KOPT-K1 (cell line): ENCODE data around the gene DRD1.

Experiments
- H3K27ac ChIP-seq: fragments of 200-600 bp; sonication (generic); 2 replicates; pipeline ENCODE4 v1.5.1; 2016; ENCODE audit warnings: antibody characterized with exemption, mild to moderate bottlenecking, low read depth, low read length; ENCODE audit not compliant: poor library complexity, severe bottlenecking
- H3K36me3 ChIP-seq: fragments of 200-600 bp; sonication (generic); 2 replicates; pipeline ENCODE4 v1.5.1; 2017; ENCODE audit warnings: antibody characterized with exemption, mild to moderate bottlenecking, low read length, moderate library complexity; ENCODE audit not compliant: insufficient read depth
- H3K9me3 ChIP-seq: fragments of 200-600 bp; sonication (generic); 2 replicates; pipeline ENCODE4 v1.5.1; 2017; ENCODE audit warnings: antibody characterized with exemption, low read length, mild to moderate bottlenecking; ENCODE audit not compliant: insufficient read depth, poor library complexity, severe bottlenecking

Gene DRD1

GRCh38 chr5:175444060-175444904 is at the start of gene DRD1:
Gene DRD1, minus strand, starts transcription at chr5:175444182. Its CDS starts 1,083 bp downstream, at chr5:175443099.
- Histone ChIP-seq H3K9me3 (no peaks in the 10 kb centered on the region), H3K27ac (no peak within 1 kb of the TSS), H3K36me3 (no peaks in the 10 kb centered on the region)

GRCh38 chr5:175493726-175494125 is 49.7 kb upstream of the DRD1 start:
- H3K27ac ChIP-seq, result no peak overlapping the region
- no peaks in the 10 kb centered on the region for H3K9me3 ChIP-seq
- H3K36me3 ChIP-seq, result peaks cover 98% of the 10 kb centered on the region

DNA sequence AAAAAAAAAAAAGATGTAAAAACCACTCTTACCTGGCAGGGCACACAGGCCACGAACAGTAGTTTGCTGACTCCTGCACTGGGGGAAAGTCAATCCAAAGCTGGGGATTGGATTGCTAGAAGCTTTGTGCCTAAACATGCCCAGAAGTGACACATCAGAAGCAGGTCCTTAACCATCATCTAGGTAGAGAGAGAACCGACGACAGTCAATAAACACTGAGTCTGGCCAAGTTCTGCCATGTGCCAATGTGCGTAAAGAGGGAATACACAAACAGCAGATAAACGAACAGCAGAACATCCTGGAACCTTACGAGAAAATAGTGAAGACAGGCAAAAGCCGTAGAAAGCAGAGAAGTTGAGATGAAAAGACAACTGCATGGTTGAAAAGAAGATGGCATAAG is 49.3 kb upstream of the DRD1 start:
- H3K27ac ChIP-seq, result no peak overlapping the region
- H3K9me3 ChIP-seq, result no peaks in the 10 kb centered on the region
- H3K36me3 ChIP-seq, result peaks cover 98% of the 10 kb centered on the region

DNA sequence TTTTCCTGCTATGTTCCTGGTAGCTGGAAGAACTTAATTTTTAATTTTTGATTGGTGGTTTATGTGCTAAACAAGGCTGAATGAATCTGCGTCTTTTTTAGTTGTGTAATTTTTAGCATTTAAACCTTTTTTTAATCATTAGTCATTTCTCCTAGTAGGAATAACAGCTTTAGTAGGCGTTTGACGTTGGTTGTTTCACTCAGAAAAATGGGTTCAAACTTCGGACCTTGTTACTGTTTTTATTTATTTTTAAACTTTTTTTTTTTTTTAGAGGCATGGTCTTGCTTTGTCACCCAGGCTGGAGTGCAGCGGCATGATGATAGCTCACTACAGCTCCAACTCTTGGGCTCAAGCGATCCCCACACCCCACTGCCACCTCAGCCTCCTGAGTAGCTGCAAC is 47.2 kb upstream of the DRD1 start:
- H3K36me3 ChIP-seq, result peaks cover 98% of the 10 kb centered on the region
- no peak overlapping the region for H3K27ac ChIP-seq

DNA sequence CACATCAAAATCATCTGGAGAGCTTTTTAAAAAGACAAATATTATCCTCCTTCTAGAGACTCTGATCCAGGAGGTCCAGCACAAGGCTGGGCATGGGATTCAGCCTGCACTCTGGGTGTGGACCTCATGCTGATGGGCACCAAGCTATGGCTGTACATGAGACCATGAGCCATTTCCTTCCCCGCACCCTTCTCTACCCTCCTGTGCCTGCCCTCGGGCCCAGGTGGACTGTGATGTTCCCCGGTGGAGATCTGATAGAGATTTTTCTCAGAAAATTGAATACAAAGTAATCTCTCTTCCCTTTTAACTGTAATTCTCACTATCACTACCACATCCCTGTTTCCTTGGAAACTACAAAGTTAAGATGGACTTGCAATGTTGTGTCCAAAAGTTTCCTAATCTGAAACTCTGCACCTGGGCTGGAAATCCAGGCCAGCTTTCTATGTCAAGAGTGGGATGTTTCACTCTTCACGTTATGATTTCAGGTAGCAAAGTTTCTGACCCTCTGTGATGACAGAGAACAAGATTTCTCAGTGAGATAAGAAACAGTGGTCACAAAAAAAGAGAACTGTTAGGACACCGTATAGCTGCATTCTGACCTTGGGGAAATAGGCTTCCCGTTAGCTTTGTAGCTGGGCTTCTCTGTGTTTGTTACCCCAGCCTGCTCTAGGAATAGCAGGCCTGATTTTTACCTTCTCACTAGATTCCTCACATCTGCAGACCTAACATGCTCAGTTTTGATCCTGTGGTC is 45.9 kb upstream of the DRD1 start:
- Histone ChIP-seq H3K9me3 (no peaks in the 10 kb centered on the region), H3K36me3 (peaks cover 98% of the 10 kb centered on the region), H3K27ac (no peak overlapping the region)

More for the DNA sequence above, 47.2 kb upstream of the DRD1 start:
- H3K9me3 ChIP-seq, result no peaks in the 10 kb centered on the region

GRCh38 chr5:175487514-175488222 is 43.7 kb upstream of the DRD1 start:
- H3K36me3 ChIP-seq, result peaks cover 98% of the 10 kb centered on the region
- no peaks in the 10 kb centered on the region for H3K9me3 ChIP-seq
- H3K27ac ChIP-seq, result no peak overlapping the region

DNA sequence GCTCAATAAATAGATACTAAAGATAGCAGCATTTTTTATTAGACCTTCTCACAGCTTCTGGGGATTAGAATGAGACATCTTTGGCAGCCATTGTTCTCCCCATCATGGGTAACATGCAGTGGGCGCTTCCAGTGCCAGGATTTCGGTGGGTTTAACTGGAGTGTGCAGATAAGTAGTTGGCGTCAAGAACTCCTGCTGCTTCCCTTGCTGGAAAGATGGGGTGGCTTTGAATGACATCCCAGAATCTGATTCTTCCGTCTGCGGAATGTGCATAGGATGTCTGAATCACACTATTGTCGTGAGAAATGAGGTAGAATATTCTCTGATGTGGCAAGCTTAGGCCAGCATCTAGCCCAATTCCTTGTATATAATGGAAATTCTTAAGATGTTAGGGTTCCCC is 41.6 kb upstream of the DRD1 start:
- peaks cover 100% of the 10 kb centered on the region for H3K36me3 ChIP-seq
- H3K9me3 ChIP-seq, result no peaks in the 10 kb centered on the region
- no peak overlapping the region for H3K27ac ChIP-seq

DNA sequence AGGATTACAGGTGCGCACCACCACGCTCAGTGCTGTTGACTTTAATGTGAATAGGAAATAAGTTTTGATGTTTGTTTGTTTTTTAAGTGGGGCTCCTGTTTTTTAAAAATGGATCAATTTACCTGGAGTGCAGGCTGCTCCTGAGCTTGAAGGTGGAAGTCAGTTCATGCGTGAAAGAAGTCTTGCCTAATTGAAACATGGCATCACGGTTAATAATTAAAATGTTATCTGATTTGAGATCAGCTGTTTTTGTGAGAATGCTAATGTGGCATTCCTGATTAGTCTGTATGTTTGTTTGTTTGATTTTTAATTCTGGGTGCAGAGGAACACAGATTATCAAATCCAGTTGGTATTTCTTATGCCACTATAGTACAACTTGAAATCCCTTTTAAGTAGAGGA is 40.8 kb upstream of the DRD1 start:
- Histone ChIP-seq H3K9me3 (no peaks in the 10 kb centered on the region), H3K36me3 (peaks cover 95% of the 10 kb centered on the region), H3K27ac (no peak overlapping the region)

- Histone ChIP-seq H3K36me3 (peaks cover 90% of the 10 kb centered on the region), H3K27ac (no peak overlapping the region), H3K9me3 (no peaks in the 10 kb centered on the region)
These were observed 40.3 kb upstream of the DRD1 start for GRCh38 chr5:175484322-175484721.

- Histone ChIP-seq H3K36me3 (peaks cover 80% of the 10 kb centered on the region), H3K9me3 (no peaks in the 10 kb centered on the region), H3K27ac (no peak overlapping the region)
These were observed 39.4 kb upstream of the DRD1 start for GRCh38 chr5:175483337-175483736.

DNA sequence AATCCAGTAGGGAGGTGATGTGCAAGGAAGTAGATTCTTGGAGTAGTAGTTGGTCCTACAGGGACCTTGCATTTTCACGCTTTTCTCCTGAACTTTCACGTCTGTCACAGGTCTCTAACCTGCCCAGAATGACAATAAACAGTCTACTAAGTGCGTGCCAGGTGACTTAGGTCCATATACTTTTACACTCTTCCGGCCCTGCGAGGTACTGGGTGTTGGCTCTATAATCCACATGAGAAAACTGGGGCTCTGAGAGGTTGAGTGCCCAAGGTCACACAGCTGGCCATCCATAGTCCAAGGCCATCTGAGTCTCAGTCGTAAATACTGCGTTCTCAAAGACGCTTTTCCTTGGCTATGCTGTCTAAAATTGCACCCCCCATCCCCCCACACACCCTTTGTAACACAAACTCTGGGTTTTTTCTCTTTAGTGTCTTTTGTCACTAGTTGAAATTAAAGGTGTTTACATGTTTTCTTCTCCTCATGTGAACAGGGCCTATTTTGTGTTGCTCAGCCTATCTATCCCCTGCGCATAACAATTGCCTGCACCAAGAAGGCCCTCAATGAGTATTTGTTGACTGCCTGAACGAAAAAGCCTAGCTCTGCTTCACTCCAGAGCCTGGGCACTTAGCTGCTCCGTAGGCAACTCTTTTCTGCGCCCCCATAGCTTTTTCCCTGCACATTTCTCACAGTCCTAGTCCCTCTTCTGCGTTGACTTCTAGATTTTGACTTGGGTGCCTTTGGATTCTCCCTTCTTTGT is 35.3 kb upstream of the DRD1 start:
- Histone ChIP-seq H3K27ac (peak overlapping the region; percentile 76), H3K9me3 (no peaks in the 10 kb centered on the region), H3K36me3 (peaks cover 40% of the 10 kb centered on the region)

DNA sequence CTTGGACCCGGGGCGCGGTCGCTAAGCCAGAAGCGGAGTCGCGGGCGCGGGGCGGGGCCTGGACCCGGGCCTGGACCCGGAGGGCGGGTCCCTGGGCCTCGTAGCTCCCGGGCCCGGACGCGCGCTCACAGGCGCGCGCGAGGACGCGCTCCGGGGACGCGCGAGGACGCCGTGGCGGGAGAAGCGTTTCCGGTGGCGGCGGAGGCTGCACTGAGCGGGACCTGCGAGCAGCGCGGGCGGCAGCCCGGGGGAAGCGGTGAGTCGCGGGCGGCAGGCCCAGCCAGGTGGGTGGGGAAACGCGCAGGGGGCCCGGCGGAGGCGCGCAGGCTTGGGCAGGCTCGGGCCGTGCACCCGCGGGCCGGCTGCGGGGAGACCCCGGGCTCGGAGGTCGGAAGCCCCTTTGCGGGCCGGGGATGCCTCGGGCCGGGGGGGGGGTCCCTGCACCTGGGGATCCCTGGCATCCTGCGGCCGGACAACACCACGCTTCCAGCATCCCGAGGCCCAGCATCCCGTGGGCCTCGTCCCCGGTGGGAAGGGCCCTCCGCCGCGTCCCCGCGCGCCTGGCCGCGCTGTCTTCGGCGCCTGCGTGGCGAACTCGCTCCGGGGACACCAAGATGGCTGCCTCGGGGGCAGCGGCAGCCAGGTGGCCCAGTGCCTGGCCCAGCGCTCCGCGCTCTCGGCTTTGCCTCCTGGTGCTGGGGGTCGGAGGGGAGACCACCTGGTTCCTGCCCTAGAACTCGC is 34.6 kb upstream of the DRD1 start, which contains the start of gene SFXN1:
Gene SFXN1, plus strand, starts transcription at position 177 of the 741 bp plus-strand sequence. CDS start 13,544 bp downstream, outside the sequence.
- H3K9me3 ChIP-seq, result no peaks in the 10 kb centered on the region
- H3K36me3 ChIP-seq, result peaks cover 33% of the 10 kb centered on the region
- H3K27ac ChIP-seq, result peak within 1 kb of the TSS; percentile 76

GRCh38 chr5:175478008-175478383 is 34.0 kb upstream of the DRD1 start:
- peak overlapping the region; percentile 76 for H3K27ac ChIP-seq
- H3K36me3 ChIP-seq, result peaks cover 27% of the 10 kb centered on the region

DNA sequence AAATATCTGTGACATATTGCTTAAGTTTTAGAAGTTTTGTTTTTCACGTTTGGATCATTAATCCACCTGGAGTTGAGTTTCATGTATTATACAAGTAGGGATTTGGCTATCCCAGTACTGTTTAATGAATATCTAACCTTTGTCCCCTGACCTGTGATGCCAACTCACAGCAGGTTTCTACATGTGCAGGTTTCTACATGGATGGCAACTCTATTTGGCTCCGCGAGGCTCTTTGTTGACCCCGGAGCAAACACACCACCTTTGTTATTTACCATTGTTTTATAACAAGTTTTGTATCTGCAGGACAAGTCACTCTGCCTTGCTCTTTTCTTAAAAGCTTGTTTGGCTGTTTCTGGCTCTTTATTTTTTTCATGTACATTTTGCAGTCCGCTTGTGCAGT is 33.5 kb upstream of the DRD1 start:
- Histone ChIP-seq H3K36me3 (peaks cover 21% of the 10 kb centered on the region), H3K9me3 (no peaks in the 10 kb centered on the region)

More at GRCh38 chr5:175478008-175478383, 34.0 kb upstream of the DRD1 start:
- no peaks in the 10 kb centered on the region for H3K9me3 ChIP-seq

More for the DNA sequence above, 33.5 kb upstream of the DRD1 start:
- H3K27ac ChIP-seq, result no peak overlapping the region
